B cell (primary cell): ENCODE results near the gene AVEN. TPM values are rescaled to one million over a fixed set of nuclear protein-coding genes. Genes with fewer than 3 reads are reported as not detected.

Experiments
- ATAC-seq: fragments of 200-7000 bp; cut with Tn5 transposase; one replicate; pipeline ENCODE4 v1.10.0; 2021; ENCODE audit warnings: low read depth, mild to moderate bottlenecking, moderate number of reproducible peaks, moderate library complexity
- CTCF ChIA-PET: fragments of 350-600 bp; sonication (Branson Sonifier 250); formaldehyde crosslinking; loops from one replicate; lab custom pipeline; 2021; ENCODE audit warnings: antibody characterized with exemption, inconsistent platforms; lab: Charles Lee
- POLR2A ChIA-PET: fragments of 350-600 bp; sonication (Branson Sonifier 250); formaldehyde crosslinking; loops from one replicate; lab custom pipeline; 2021; ENCODE audit warnings: antibody characterized with exemption; lab: Charles Lee
- DNase-seq: peaks from one replicate; pipeline ENCODE4 v3.0.0; 2013
- H2AFZ ChIP-seq: 2 replicates; pipeline ENCODE4 v1.6.1; 2012; ENCODE audit warnings: mild to moderate bottlenecking, low read depth, low read length; ENCODE audit not compliant: insufficient read depth, poor library complexity, severe bottlenecking
- H3K27ac ChIP-seq, 2 donors: 1 replicate in 1 of 2; 2 replicates in 1 of 2; pipeline ENCODE4 v1.5.1; 2012 to 2013; ENCODE audit warnings: low read length in 2 of 2, mild to moderate bottlenecking in 2 of 2, moderate library complexity in 1 of 2
- H3K27me3 ChIP-seq, 4 experiments: fragments of 200-600 bp in 1 of 4; sonication (generic) in 1 of 4; replicated peaks in 1 of 4; 1 replicate in 2 of 4; 2 replicates in 2 of 4; pipeline versions ENCODE4 v1.6.1 to v1.7.0; 2013 to 2016; ENCODE audit warnings: low read length in 3 of 4, mild to moderate bottlenecking in 2 of 4, mixed read lengths in 1 of 4, moderate library complexity in 1 of 4; ENCODE audit not compliant: insufficient read depth in 4 of 4, control insufficient read depth in 3 of 4; ENCODE audit errors: control extremely low read depth in 1 of 4
- H3K36me3 ChIP-seq, 2 experiments: replicated peaks in 1 of 2; 1 replicate in 1 of 2; 2 replicates in 1 of 2; pipeline versions ENCODE4 v1.6.1 to v1.7.1; 2013; ENCODE audit warnings: low read length in 1 of 2; ENCODE audit not compliant: insufficient read depth in 2 of 2, control insufficient read depth in 1 of 2; ENCODE audit errors: control extremely low read depth in 1 of 2, extremely low read depth in 1 of 2
- H3K4me1 ChIP-seq, 2 donors: fragments of 200-600 bp in 1 of 2; sonication (generic) in 1 of 2; 1 replicate in 1 of 2; 2 replicates in 1 of 2; pipeline versions ENCODE4 v1.5.1 to v1.6.1; 2013 to 2017; ENCODE audit warnings: low read length in 2 of 2; ENCODE audit not compliant: control insufficient read depth in 2 of 2, insufficient read depth in 2 of 2
- H3K4me2 ChIP-seq: replicated peaks from 2 replicates; pipeline ENCODE3; 2012; ENCODE audit warnings: mild to moderate bottlenecking, low read depth, low read length; ENCODE audit not compliant: poor library complexity, severe bottlenecking
- H3K4me3 ChIP-seq, 5 experiments: fragments of 200-600 bp in 1 of 5; sonication (generic) in 1 of 5; 1 replicate in 3 of 5; 2 replicates in 2 of 5; pipeline versions ENCODE4 v1.5.1 to v1.7.0; 2011 to 2016; ENCODE audit warnings: low read length in 4 of 5, mild to moderate bottlenecking in 4 of 5, low read depth in 2 of 5, control low read depth in 1 of 5, moderate library complexity in 1 of 5; ENCODE audit not compliant: insufficient read depth in 1 of 5; ENCODE audit errors: control extremely low read depth in 1 of 5, extremely low read depth in 1 of 5
- H3K79me2 ChIP-seq: fragments of 200-600 bp; sonication (generic); one replicate; pipeline ENCODE4 v1.6.0; 2016; ENCODE audit warnings: low read length; ENCODE audit not compliant: control insufficient read depth, insufficient read depth
- H3K9ac ChIP-seq: fragments of 200-600 bp; sonication (generic); 2 replicates; pipeline ENCODE4 v1.6.1; 2017; ENCODE audit warnings: mild to moderate bottlenecking, low read length, moderate library complexity
- H3K9me3 ChIP-seq, 3 donors: one replicate each; pipeline versions ENCODE4 v1.6.1 to v1.7.1; 2013; ENCODE audit warnings: low read length in 2 of 3; ENCODE audit not compliant: control insufficient read depth in 2 of 3, insufficient read depth in 1 of 3; ENCODE audit errors: control extremely low read depth in 1 of 3
- H4K20me1 ChIP-seq: 2 replicates; pipeline ENCODE4 v1.6.0; 2012; ENCODE audit warnings: mild to moderate bottlenecking, low read length; ENCODE audit not compliant: insufficient read depth, control insufficient read depth, poor library complexity, severe bottlenecking
- H3K27ac Mint-ChIP-seq: one replicate; pipeline ENCODE4 v1.8.0; 2021; ENCODE audit warnings: mixed read lengths
- H3K27me3 Mint-ChIP-seq: one replicate; pipeline ENCODE4 v1.8.0; 2021; ENCODE audit warnings: mixed read lengths
- H3K4me1 Mint-ChIP-seq: one replicate; pipeline ENCODE4 v1.8.0; 2021; ENCODE audit warnings: mixed read lengths
- H3K4me3 Mint-ChIP-seq: one replicate; pipeline ENCODE4 v1.8.0; 2021; ENCODE audit warnings: mixed read lengths
- H3K9me3 Mint-ChIP-seq: one replicate; pipeline ENCODE4 v1.8.0; 2022; ENCODE audit warnings: mixed read lengths; ENCODE audit not compliant: insufficient read depth
- EZH2 ChIP-seq: IDR thresholded peaks from 2 replicates; pipeline ENCODE4 v1.6.1; 2012; ENCODE audit warnings: borderline replicate concordance, low read depth, mild to moderate bottlenecking, moderate library complexity, low read length; ENCODE audit not compliant: insufficient read depth, poor library complexity, severe bottlenecking
- WGBS: methylation state at CpG from one replicate; pipeline ENCODE4 v1.1.5; 2013; ENCODE audit warnings: missing lambda C conversion rate; ENCODE audit not compliant: insufficient coverage; 5-methylcytosine and 5-hydroxymethylcytosine counted together
- intact Hi-C: fragments of 100-400 bp; cut with micrococcal nuclease; formaldehyde crosslinking; loops from one replicate; pipeline ENCODE4 v1.10.0; 2022
- polyA plus RNA-seq: library from polyadenylated mRNA; depleted of rRNA; stranded (reverse); fragments of >200 nt; gene quantifications from 2 replicates; pipeline ENCODE4 v1.2.3, GENCODE V29; 2012
- total RNA-seq, 2 donors: library from RNA; stranded (reverse); fragments of 120-200 nt in 1 of 2; gene quantifications; 1 replicate in 1 of 2; 2 replicates in 1 of 2; pipeline versions ENCODE4 v1.2.3 to v1.2.4, GENCODE V29; 2013 to 2022
- TF ChIP-seq, protein P1 (sequence below): fragments of 200-600 bp; IDR thresholded peaks from one replicate; pipeline ENCODE4 v1.8.0; 2022; ENCODE audit warnings: antibody characterized with exemption, mild to moderate bottlenecking

Gene AVEN
- total and polyA plus RNA-seq, 2 donors (not counting 1 experiment from before 2014, with no cell fraction given): 1.8 to 8.2 TPM

DNA sequence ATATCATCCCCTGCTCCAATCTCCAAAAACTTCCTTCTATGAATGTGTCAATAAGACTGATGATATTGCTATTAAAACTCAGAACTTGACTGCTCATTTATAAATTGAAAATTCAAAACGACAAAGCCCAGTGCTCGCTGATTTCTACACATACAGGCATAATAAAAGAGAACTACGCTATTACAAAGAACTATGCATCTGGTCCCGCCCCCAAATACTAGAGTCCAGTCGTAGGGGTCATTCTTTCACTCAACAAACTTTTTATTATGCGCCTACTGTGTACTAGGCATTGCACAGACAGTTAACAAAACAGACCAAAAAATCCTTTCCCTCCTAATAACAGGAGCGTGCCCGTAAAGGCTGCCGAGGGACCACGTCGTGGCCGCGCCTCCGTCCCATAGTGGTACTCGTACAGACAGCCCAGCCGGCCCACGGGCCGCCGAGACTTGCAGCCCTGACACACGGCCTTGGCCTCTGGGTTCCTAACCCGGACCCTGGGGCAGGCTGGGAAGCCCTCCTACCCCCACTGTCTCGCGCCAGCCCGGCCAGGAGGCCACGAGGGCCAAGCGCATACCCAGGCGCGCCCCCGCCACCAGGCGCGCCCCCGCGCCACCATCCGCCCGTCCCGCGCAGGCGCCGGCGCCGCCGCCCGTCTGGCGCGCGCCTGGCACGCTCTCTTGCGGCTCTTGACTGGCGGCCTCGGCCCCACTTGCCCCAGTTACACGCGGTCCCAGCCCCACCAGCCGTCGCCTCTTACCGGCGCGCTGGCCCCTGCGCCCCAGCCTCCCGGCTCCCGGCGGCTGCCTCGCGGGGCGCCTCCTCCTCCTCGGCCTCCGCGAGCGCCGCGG, 757 bp downstream of the AVEN start:
- peak; percentile 89 for DNase-seq
- peaks cover 18% of the 10 kb centered on the region for H3K4me1 Mint-ChIP-seq

More for the DNA sequence above, 757 bp downstream of the AVEN start:
- intact Hi-C loops: loop anchor here (1.0 to 5.0 kb wide), 7 partner anchors 24 to 950 kb away; partner anchors contain the start of genes GOLGA8B, KATNBL1, LPCAT4 and PGBD4
- no peaks in the 10 kb centered on the region for H4K20me1 ChIP-seq
- peak overlapping the region; percentile 97 for H3K4me3 Mint-ChIP-seq
- H3K9me3 ChIP-seq: no peaks in the 10 kb centered on the region
- peak overlapping the region; percentile 90 for H2AFZ ChIP-seq
- under 1% methylated on average over 69 of the region's 70 CpGs for WGBS
- H3K4me1 ChIP-seq: peaks cover 14 to 15% of the 10 kb centered on the region in 2 donors
- H3K9me3 Mint-ChIP-seq: no peaks in the 10 kb centered on the region
- H3K4me3 ChIP-seq: peak overlapping the region; percentile 63 to 98 (median 66)
- TF ChIP-seq EZH2: no peak
- TF ChIP-seq, protein P1, sequence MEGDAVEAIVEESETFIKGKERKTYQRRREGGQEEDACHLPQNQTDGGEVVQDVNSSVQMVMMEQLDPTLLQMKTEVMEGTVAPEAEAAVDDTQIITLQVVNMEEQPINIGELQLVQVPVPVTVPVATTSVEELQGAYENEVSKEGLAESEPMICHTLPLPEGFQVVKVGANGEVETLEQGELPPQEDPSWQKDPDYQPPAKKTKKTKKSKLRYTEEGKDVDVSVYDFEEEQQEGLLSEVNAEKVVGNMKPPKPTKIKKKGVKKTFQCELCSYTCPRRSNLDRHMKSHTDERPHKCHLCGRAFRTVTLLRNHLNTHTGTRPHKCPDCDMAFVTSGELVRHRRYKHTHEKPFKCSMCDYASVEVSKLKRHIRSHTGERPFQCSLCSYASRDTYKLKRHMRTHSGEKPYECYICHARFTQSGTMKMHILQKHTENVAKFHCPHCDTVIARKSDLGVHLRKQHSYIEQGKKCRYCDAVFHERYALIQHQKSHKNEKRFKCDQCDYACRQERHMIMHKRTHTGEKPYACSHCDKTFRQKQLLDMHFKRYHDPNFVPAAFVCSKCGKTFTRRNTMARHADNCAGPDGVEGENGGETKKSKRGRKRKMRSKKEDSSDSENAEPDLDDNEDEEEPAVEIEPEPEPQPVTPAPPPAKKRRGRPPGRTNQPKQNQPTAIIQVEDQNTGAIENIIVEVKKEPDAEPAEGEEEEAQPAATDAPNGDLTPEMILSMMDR: no peak
- H3K4me2 ChIP-seq: peak overlapping the region; percentile 89
- H3K27ac ChIP-seq: peak overlapping the region; percentile 49 to 78
- H3K27ac Mint-ChIP-seq: peak overlapping the region; percentile 96
- peak; percentile 78 for ATAC-seq
- peaks cover 10% of the 10 kb centered on the region for H3K79me2 ChIP-seq
- CTCF ChIA-PET: interaction anchor here (1.0 to 1.6 kb wide), 2 partner anchors 172 to 331 kb away, joined by 3 to 4 read pairs; partner anchors contain the start of gene KATNBL1
- POLR2A ChIA-PET: interaction anchor here (0.5 to 1.7 kb wide), 3 partner anchors 54 to 931 kb away, joined by 3 to 4 read pairs (median 3); partner anchors contain the start of genes AQR, EMC7 and PGBD4
- H3K36me3 ChIP-seq: no peaks in the 10 kb centered on the region
- H3K27me3 ChIP-seq: no peaks in the 10 kb centered on the region
- no peaks in the 10 kb centered on the region for H3K27me3 Mint-ChIP-seq
- H3K9ac ChIP-seq: peak overlapping the region; percentile 92
